HepG2 (cell line): ENCODE measurements around the gene AANAT.

Source experiments
- ARNT ChIP-seq: fragments of 450-650 bp; IDR thresholded peaks from 2 replicates; pipeline ENCODE4 v1.6.1; 2017
- CTCF ChIP-seq: sonication (generic); formaldehyde crosslinking; IDR thresholded peaks from 2 replicates; pipeline ENCODE4 v1.5.0; 2020; ENCODE audit warnings: mild to moderate bottlenecking, missing genetic modification reagents, moderate library complexity
- MYPOP ChIP-seq: sonication (generic); formaldehyde crosslinking; IDR thresholded peaks from 2 replicates; pipeline ENCODE4 v1.8.1; 2023; ENCODE audit warnings: mild to moderate bottlenecking, moderate library complexity, missing genetic modification reagents
- POLR2A ChIP-seq, 2 experiments: IDR thresholded peaks; 2 replicates each; pipeline ENCODE4 v1.6.1; 2011; ENCODE audit warnings: low read depth in 2 of 2, low read length in 2 of 2, mild to moderate bottlenecking in 1 of 2, moderate library complexity in 1 of 2; ENCODE audit not compliant: insufficient read depth in 1 of 2
- REST ChIP-seq, 2 experiments: IDR thresholded peaks; 2 replicates each; pipeline ENCODE4 v1.6.1; 2011 to 2012; ENCODE audit warnings: low read length in 2 of 2, borderline replicate concordance in 1 of 2, low read depth in 1 of 2, mild to moderate bottlenecking in 1 of 2, moderate library complexity in 1 of 2
- SMAD3 ChIP-seq: sonication (generic); formaldehyde crosslinking; IDR thresholded peaks from 2 replicates; pipeline ENCODE4 v1.4.0; 2020; ENCODE audit warnings: missing genetic modification reagents
- TCF12 ChIP-seq, 2 experiments: fragments of 450-650 bp in 1 of 2; sonication (generic) in 1 of 2; formaldehyde crosslinking in 1 of 2; IDR thresholded peaks; 2 replicates each; pipeline versions ENCODE4 v1.6.1 to v1.8.0; 2017 to 2022; ENCODE audit warnings: antibody characterized with exemption in 1 of 2, mild to moderate bottlenecking in 1 of 2, missing genetic modification reagents in 1 of 2, moderate library complexity in 1 of 2
- THAP9 ChIP-seq: sonication (generic); formaldehyde crosslinking; IDR thresholded peaks from 2 replicates; pipeline ENCODE4; 2020; ENCODE audit warnings: missing genetic modification reagents, mild to moderate bottlenecking, borderline replicate concordance
- XBP1 ChIP-seq: sonication (generic); formaldehyde crosslinking; IDR thresholded peaks from 2 replicates; pipeline ENCODE4 v1.5.0; 2020; ENCODE audit warnings: missing genetic modification reagents
- ZNF10 ChIP-seq: sonication (generic); formaldehyde crosslinking; IDR thresholded peaks from 2 replicates; pipeline ENCODE4 v1.4.0; 2020; ENCODE audit warnings: mild to moderate bottlenecking, low read depth, missing genetic modification reagents, borderline replicate concordance
- ZNF34 ChIP-seq: sonication (generic); formaldehyde crosslinking; IDR thresholded peaks from 2 replicates; pipeline ENCODE4 v1.4.0; 2020; ENCODE audit warnings: mild to moderate bottlenecking, missing genetic modification reagents, borderline replicate concordance

- TF ChIP-seq XBP1 (CRISPR knock-in tag) (no peak), SMAD3 (no peak), THAP9 (CRISPR knock-in tag) (no peak), REST (IDR thresholded peaks at IDR 0.05; ENCODE audit: borderline replicate concordance in 1 of 2, low read depth in 1 of 2, low read length in 2 of 2) (no peak), POLR2A (IDR thresholded peaks at IDR 0.05; ENCODE audit: insufficient read depth in 1 of 2, low read depth in 2 of 2, low read length in 2 of 2) (no peak), ZNF34 (CRISPR knock-in tag) (no peak), MYPOP (no peak), ARNT (no peak), ZNF10 (CRISPR knock-in tag) (no peak), TCF12 (IDR thresholded peaks at IDR 0.05) (no peak), TCF12 (CRISPR knock-in tag; IDR thresholded peaks at IDR 0.05) (no peak), CTCF (no peak)
Measured at GRCh38 chr17:76422860-76423259, 44.5 kb upstream of the AANAT start.
